KBM-7 (cell line): ENCODE measurements around the gene TNFAIP2.
"Not testable (repeated sequence)": the region's sequence is repeated elsewhere in the genome, so short reads cannot be mapped to it uniquely, and the experiment has no call there.

Experiments
- DNase-seq: peaks from one replicate; pipeline ENCODE4 v3.0.0-alpha.2; 2015
- in situ Hi-C: fragments of 300-500 bp; cut with MboI; formaldehyde crosslinking; loops from 2 replicates; pipeline ENCODE4 v1.14.3; 2020; ENCODE audit warnings: low sequenced_read_pairs, low pct_unique_long_range_greater_than_20kb, mixed read lengths

TNFAIP2 gene

DNA sequence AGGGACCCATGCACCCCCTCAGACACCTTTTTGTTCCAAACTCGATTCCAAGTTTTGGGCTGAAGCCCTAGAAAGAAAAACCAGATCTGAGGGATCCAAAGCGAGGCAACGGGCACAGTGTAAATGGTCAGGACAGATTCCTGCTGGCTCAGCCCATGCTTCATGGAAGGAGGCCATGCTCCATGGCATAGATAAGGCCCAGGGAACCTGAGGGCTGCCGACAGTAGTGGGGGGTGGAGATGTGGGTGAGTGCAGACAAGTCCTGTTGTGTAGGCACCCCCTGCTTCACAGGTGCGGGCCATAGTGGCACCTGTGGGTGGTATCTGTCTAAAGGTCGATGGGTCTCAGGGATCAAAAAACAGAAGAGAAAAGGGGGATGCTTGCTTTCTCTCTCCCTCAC, 42.1 kb downstream of the TNFAIP2 start:
- in situ Hi-C loops: no loop called here
- DNase-seq: no peak

DNA sequence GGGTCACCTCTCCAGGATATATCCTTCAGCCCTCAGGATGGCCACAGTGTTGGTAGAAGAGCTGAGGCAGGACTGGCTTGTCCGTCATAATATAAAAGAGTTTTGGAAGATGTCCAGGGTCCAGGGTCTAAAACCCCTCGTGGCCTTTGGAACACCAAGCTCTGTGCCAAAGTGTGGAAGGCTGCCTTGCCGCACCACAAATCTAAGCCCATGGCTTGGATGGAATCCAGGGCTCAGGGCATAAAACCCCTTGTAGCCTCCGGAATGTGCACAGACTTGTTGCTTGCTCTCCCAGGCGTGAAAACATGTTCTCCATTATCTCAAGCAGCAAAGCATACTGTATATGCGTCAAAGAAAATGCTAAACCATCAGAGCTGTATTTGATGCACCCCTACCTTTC, 46.7 kb downstream of the TNFAIP2 start:
- DNase-seq: no peak
- in situ Hi-C loops: no loop called here

DNA sequence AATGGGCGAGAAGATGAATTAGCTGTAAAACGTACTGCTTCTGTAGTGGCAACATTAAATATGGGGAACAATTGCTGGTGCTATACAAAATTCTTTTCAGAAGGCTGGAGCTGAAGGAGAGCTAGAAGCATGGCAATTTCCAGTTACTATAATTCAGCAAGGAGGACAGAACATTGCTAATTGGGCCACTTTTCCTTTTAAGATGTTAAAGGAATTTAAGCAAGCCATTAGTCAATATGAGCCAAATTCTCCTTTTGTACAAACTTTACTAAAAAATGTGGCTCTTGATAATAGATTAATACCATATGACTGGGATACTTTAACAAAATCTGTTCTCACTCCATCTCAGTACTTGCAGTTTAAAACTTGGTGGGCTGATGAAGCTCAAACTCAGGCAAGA, 47.9 kb downstream of the TNFAIP2 start:
- DNase-seq, in situ Hi-C loops: not testable (repeated sequence)

DNA sequence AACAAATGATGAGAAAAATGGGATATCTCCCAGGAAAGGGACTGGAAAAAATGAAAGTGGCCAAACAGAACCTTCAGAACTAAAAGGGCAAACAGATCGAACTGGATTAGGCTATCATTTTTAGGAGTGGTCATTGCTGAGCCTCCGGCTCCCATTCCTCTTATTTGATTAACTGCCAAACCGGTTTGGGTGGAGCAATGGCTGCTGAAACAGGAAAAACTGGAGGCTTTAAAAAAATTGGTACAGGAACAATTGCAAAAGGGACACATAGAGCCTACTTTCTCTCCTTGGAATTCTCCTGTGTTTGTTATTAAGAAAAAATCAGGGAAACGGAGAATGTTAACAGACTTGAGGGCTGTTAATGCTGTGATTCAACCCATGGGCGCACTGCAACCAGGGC, 49.7 kb downstream of the TNFAIP2 start:
- DNase-seq: no peak
- in situ Hi-C loops: no loop called here

DNA sequence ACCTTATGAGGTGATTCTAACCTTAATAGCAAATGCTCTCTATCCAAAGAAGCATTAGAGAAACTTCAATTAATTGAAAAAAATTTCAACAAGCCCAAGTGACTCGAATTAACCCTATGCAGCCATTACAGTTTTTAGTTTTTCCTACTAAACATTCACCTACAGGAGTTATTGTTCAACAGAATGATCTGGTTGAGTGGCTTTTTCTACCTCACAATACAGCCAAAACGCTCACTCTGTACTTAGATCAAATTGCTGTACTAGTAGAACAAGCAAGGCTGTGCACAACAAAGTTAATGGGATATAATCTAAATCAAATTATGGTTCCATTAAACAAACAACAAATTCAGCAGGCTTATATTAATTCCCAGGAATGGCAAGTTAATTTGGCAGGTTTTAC, 50.6 kb downstream of the TNFAIP2 start:
- in situ Hi-C loops, DNase-seq: not testable (repeated sequence)

DNA sequence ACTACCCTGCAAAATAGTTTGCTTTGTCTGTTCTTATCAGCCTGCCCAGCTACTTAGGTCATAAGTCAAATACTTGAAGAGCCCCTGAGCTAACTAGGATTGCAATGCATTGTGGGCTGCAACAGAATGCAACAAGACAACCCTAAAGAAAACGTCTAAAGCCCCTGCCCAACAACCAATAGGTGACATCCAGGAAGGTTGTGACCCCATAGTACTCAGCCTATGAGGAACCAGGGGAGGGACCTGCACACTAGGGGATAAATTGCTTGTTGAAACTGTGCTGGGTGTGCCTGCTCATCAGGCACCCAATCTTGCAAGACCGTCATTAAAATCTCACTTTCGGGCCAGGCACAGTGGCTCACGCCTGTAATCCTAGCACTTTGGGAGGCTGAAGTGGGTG, 52.9 kb downstream of the TNFAIP2 start:
- peak; percentile 13 for DNase-seq
- in situ Hi-C loops: not testable (repeated sequence)

DNA sequence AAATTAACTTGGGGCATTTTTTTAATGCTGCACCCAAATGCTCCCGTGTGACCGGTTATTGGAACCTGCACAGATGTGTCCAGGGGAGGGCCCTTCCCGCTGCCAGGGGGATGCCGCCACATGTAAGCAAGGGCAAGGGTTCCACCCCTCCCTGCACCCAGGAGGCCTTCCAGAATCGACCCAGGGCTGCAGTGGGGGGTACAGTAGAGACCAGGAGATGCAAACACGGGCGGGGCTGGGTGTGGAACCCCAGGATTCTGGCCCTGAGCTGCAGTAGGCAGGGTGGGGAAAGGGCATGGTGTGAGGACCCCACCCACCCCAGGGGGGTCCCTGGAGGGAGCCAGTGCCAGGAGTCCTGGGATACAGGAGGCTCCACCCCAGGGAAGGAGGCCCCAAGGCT, 54.1 kb downstream of the TNFAIP2 start:
- no peak for DNase-seq
- in situ Hi-C loops: no loop called here

DNA sequence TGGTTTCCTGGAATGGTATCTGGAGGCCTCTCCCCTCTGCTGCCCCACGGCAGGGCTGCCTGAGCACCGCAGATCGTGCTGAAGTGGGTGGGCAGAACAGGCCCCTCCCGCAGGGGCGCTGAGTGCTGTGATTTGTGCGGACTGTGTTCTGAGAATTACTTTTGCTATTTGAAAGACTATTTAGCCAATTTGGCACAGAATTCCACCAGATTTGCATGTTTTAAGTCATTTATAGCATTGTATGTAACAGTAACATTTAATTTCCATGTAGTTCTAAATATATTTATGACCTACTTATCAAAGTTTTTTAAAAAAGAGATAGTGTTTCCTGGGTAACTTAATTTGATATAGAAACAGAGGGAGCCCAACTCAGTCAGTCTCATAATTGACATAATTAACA, 55.3 kb downstream of the TNFAIP2 start:
- DNase-seq: no peak
- in situ Hi-C loops: no loop called here

DNA sequence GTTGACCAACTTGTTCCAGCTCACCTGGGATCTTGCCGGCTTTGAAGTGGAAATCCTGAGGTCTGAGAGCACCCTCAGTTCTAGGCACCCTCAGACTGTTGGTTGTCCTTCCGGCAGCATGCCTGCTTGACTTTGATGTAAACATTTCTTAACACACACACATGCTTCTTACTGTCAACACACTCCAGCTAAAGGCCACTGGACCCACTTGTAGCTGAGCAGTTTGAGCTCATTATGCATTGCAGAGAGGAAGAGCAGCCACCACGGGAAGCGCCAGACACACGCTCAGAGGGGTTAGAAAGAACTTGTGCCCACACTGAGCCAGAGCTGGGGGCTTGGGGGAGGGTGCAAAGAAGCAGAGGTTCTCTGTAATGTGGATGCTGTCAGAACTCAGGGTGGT, 55.8 kb downstream of the TNFAIP2 start:
- no peak for DNase-seq
- in situ Hi-C loops: no loop called here

DNA sequence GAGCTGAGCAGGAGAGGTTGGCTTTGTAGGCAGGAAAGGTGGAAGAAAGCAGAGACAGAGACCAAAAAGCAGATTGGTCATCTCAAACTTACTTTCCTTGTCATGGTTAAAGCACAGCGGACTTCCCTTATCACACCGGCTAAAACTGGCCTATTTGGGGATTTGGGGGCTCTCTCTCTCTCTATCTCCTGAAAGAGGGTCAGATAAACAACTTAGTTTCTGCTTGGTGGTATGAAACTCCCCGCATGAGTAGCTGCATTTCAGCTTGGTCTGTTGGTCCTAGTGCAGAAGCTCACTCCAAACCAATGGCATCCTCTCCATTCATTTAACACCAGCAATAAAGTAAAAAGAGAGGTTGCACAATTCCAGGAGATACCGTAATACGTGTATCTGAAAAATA, 57.1 kb downstream of the TNFAIP2 start:
- no peak for DNase-seq
- in situ Hi-C loops: no loop called here

DNA sequence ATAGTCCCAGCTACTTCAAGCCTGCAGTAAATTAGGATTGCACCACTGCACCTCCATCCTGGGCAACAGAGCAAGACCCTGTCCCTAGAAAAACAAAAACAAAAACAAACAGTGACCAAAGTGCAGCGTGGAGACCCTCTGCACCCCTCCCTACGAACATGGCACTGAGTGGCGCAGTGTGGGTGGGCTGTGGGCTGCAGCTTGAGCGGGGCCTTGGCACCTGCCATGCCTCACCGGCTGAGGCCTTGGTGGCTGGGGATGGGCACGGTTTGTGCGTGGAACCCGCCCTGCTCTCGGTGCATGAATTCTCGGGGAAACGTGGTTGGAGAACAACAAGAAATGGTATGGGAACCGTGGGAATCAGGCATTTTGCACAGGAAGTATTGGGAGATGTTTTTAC, 60.8 kb downstream of the TNFAIP2 start:
- DNase-seq: no peak
- in situ Hi-C loops: no loop called here

DNA sequence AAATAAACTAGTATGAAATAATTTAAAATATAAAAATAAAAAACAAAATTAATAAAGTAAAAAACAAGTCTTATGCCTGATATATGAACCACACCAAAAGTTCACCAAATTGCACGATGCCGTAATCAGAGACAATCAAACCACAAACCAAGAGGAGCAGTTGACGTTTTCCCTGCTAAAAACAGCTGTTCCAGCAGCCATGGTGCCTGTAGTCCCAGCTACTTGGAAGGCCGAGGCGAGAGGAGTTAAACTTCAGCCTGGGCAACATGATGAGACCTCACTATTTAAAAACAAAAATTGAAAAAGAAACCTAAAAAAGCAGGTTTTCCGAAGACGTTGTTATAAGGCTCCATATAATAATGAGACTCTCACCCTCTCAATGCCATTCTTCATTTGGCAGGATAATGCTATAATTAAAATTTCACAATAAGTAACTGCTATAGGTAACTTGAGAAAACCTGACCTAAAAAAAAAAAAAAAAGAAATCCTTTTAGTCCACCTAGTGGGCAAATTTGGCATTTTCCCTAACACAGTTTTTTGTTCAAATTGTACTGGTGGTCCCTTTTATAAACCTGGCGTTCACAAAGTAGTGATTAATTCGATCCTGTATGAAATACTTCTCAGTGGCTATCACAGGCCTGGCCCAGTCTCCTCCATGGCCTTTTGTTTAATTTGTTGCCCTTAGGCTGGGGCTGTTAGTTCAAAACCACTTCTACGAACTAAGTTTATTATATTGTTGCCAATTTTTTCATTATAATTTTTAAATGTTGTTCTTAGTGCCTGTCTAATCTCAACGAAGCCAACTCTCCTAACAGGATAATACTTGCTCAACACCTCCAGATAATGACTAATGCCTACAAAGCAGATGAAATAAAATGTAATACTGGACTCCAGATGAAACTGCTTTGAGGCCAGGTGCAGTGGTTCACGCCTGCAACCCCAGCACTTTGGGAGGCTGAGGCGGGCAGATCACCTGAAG, 62.1 kb downstream of the TNFAIP2 start:
- DNase-seq: peak; percentile 75
- in situ Hi-C loops: no loop called here

DNA sequence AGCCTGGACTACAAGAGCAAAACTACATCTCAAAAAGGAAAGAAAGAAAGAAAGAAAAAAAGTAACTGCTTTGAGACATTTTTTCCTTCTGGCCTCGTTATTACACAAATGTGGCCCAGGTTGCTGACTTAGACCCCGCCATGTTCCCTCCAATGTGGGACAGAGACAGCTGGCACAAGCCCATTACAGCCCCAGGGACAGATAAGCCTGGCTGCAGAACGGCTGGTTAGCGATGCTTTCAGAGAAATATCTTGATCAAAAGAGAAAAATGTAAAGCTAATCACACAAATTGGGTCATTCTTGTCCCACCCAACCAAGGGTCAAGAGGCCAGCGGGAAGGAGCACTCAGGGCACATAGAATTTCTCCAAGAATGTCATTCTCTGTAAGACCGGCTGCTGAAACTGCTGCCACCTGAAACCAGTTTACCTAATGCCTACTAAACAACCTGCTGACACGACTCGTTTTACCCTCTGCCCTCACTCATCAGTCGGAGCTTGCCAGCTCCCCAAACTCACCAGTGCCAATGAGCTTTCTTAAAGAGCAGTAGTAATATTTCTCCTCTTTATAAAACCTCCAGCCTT, 63.1 kb downstream of the TNFAIP2 start:
- no peak for DNase-seq
- in situ Hi-C loops: no loop called here
